Kidney epithelial cell (primary cell): Measurements from ENCODE around the gene UCKL1. TPM values are rescaled to one million over a fixed set of nuclear protein-coding genes. Genes with fewer than 3 reads are reported as not detected.
"Not testable (repeated sequence)": the region's sequence is repeated elsewhere in the genome, so short reads cannot be mapped to it uniquely, and the experiment has no call there.

Source experiments
- DNase-seq: peaks from one replicate; pipeline ENCODE4 v3.0.0-alpha.2; 2010; ENCODE audit warnings: low read depth
- H3K27me3 ChIP-seq: 2 replicates; pipeline ENCODE4 v1.6.0; 2011; ENCODE audit warnings: low read length; ENCODE audit not compliant: control insufficient read depth, insufficient read depth
- H3K36me3 ChIP-seq: 2 replicates; pipeline ENCODE4 v1.5.1; 2011; ENCODE audit warnings: low read length; ENCODE audit not compliant: control insufficient read depth, insufficient read depth
- H3K4me3 ChIP-seq: 2 replicates; pipeline ENCODE4 v1.5.1; 2011; ENCODE audit warnings: low read depth, mild to moderate bottlenecking, control low read depth, low read length
- CTCF ChIP-seq: IDR thresholded peaks from 2 replicates; pipeline ENCODE4 v1.5.1; 2011; ENCODE audit warnings: mild to moderate bottlenecking, moderate library complexity, low read length, control low read depth, inconsistent platforms; ENCODE audit not compliant: insufficient read depth, poor library complexity, severe bottlenecking
- total RNA-seq: library from RNA; depleted of rRNA; stranded (reverse); fragments of >200 nt; gene quantifications from 2 replicates; pipeline ENCODE4 v1.2.3, GENCODE V29; 2015

The UCKL1 gene
- total RNA-seq, 1 donor from 2014 or later = 19.6 TPM

- DNase-seq = no peak
- no peak for TF ChIP-seq CTCF
- Histone ChIP-seq H3K27me3 (no peaks in the 10 kb centered on the region), H3K36me3 (peaks cover 8% of the 10 kb centered on the region), H3K4me3 (no peak overlapping the region)
Measured at GRCh38 chr20:63931735-63932134, 24.5 kb downstream of the UCKL1 start.

- peaks cover 8% of the 10 kb centered on the region for H3K36me3 ChIP-seq
Measured at GRCh38 chr20:63930971-63931553, 25.2 kb downstream of the UCKL1 start.

GRCh38 chr20:63929473-63929883 lies 26.7 kb downstream of the UCKL1 start:
- H3K36me3 ChIP-seq, H3K4me3 ChIP-seq, DNase-seq, H3K27me3 ChIP-seq: not testable (repeated sequence)

More at GRCh38 chr20:63930971-63931553, 25.2 kb downstream of the UCKL1 start:
- Histone ChIP-seq H3K4me3 (no peak overlapping the region), H3K27me3 (no peaks in the 10 kb centered on the region)
- DNase-seq = no peak
- no peak for TF ChIP-seq CTCF

GRCh38 chr20:63929071-63929470 lies 27.1 kb downstream of the UCKL1 start:
- no peak for DNase-seq
- peaks cover 4% of the 10 kb centered on the region for H3K36me3 ChIP-seq

GRCh38 chr20:63926298-63926697 lies 29.9 kb downstream of the UCKL1 start:
- Histone ChIP-seq H3K4me3 (no peak overlapping the region), H3K27me3 (no peaks in the 10 kb centered on the region), H3K36me3 (peaks cover 3% of the 10 kb centered on the region)
- no peak for TF ChIP-seq CTCF
- DNase-seq = no peak

More at GRCh38 chr20:63929071-63929470, 27.1 kb downstream of the UCKL1 start:
- no peak for TF ChIP-seq CTCF
- no peak overlapping the region for H3K4me3 ChIP-seq
- H3K27me3 ChIP-seq = no peaks in the 10 kb centered on the region

GRCh38 chr20:63924241-63924640 lies 32.0 kb downstream of the UCKL1 start:
- Histone ChIP-seq H3K27me3 (no peaks in the 10 kb centered on the region), H3K4me3 (no peak overlapping the region), H3K36me3 (peaks cover 1% of the 10 kb centered on the region)
- DNase-seq = no peak
- TF ChIP-seq CTCF = no peak
